SU-DHL-6 (cell line): ENCODE data around the gene LRTM2.

Experiments used
- CTCF ChIP-seq: fragments of 200-600 bp; sonication (generic); IDR thresholded peaks from one replicate; pipeline ENCODE4 v1.5.1; 2017; ENCODE audit warnings: antibody characterized with exemption, mild to moderate bottlenecking, low read length, moderate library complexity; ENCODE audit not compliant: insufficient read depth, poor library complexity, severe bottlenecking
- EZH2phosphoT487 ChIP-seq: fragments of 200-600 bp; sonication (generic), shearing (Covaris generic); conservative IDR thresholded peaks from 2 replicates; pipeline ENCODE4 v1.6.1; 2018; ENCODE audit warnings: mild to moderate bottlenecking, antibody characterized with exemption, low read length, moderate library complexity, mixed read lengths

- TF ChIP-seq EZH2phosphoT487 (no peak), CTCF (no peak)
Observed at GRCh38 chr12:1843641-1844005, 23.3 kb downstream of the LRTM2 start.
